IMR-90 (cell line): ENCODE data around the gene THY1. TPM values are rescaled to one million over a fixed set of nuclear protein-coding genes. Genes with fewer than 3 reads are reported as not detected.

Source experiments
- ATAC-seq: fragments of 200-7000 bp; cut with Tn5 transposase; 2 replicates; pipeline ENCODE4 v1.9.1; 2020; ENCODE audit warnings: low read depth, mild to moderate bottlenecking, moderate library complexity
- BruUV-seq: library from RNA; stranded (reverse); fragments of 400-500 nt; replicated peaks from 2 replicates; lab custom pipeline; 2021; lab: Mats Ljungman, UMichigan
- CTCF ChIA-PET: fragments of 300-600 bp; formaldehyde crosslinking; extraction: SDS; loops from one replicate; lab custom pipeline; 2021; ENCODE audit warnings: antibody characterized with exemption; lab: Yijun Ruan, JAX
- POLR2A ChIA-PET: fragments of 300-600 bp; sonication (Branson Sonifier 250); formaldehyde crosslinking; loops from one replicate; lab custom pipeline; 2022; ENCODE audit warnings: antibody characterized with exemption; ENCODE audit not compliant: unreplicated experiment; lab: Charles Lee
- DNase-seq: peaks from one replicate; pipeline ENCODE4 v3.0.0; 2013
- H2AFZ ChIP-seq: replicated peaks from 2 replicates; pipeline ENCODE3; 2013; ENCODE audit warnings: low read length, mild to moderate bottlenecking; ENCODE audit not compliant: poor library complexity
- H2AK5ac ChIP-seq: 2 replicates; pipeline ENCODE4 v1.6.1; 2013; ENCODE audit warnings: low read depth, low read length, inconsistent platforms
- H2AK9ac ChIP-seq: replicated peaks from 2 replicates; pipeline ENCODE3; 2013; ENCODE audit warnings: mild to moderate bottlenecking, low read depth, low read length, moderate library complexity; ENCODE audit not compliant: poor library complexity
- H2BK120ac ChIP-seq: 2 replicates; pipeline ENCODE4 v1.6.1; 2013; ENCODE audit warnings: low read depth, low read length, inconsistent platforms
- H2BK15ac ChIP-seq: 3 replicates; pipeline ENCODE4 v1.6.1; 2013; ENCODE audit warnings: low read depth, low read length, inconsistent platforms
- H2BK20ac ChIP-seq: 2 replicates; pipeline ENCODE4 v1.6.1; 2013; ENCODE audit warnings: low read depth, mild to moderate bottlenecking, inconsistent platforms, low read length, moderate library complexity
- H2BK5ac ChIP-seq: 2 replicates; pipeline ENCODE4 v1.6.1; 2013; ENCODE audit warnings: mild to moderate bottlenecking, low read depth, low read length, inconsistent platforms; ENCODE audit not compliant: poor library complexity, severe bottlenecking
- H3K14ac ChIP-seq: replicated peaks from 2 replicates; pipeline ENCODE4 v1.6.1; 2013; ENCODE audit warnings: low read depth, low read length, inconsistent platforms
- H3K18ac ChIP-seq: 2 replicates; pipeline ENCODE4 v1.6.1; 2013; ENCODE audit warnings: low read depth, low read length, control low read depth
- H3K23ac ChIP-seq: 2 replicates; pipeline ENCODE4 v1.6.1; 2013; ENCODE audit warnings: low read depth, low read length, inconsistent platforms
- H3K27ac ChIP-seq: 2 replicates; pipeline ENCODE4 v1.5.1; 2013; ENCODE audit warnings: mild to moderate bottlenecking, control low read depth, low read length; ENCODE audit not compliant: insufficient read depth
- H3K27me3 ChIP-seq: 2 replicates; pipeline ENCODE4 v1.6.1; 2013; ENCODE audit warnings: low read length; ENCODE audit not compliant: control insufficient read depth, insufficient read depth
- H3K36me3 ChIP-seq: 2 replicates; pipeline ENCODE4 v1.6.1; 2013; ENCODE audit warnings: low read length, mixed read lengths; ENCODE audit not compliant: control insufficient read depth, insufficient read depth
- H3K4ac ChIP-seq: 2 replicates; pipeline ENCODE4 v1.6.1; 2013; ENCODE audit warnings: low read depth, low read length, inconsistent platforms
- H3K4me1 ChIP-seq: 2 replicates; pipeline ENCODE4 v1.6.1; 2013; ENCODE audit warnings: low read length, mixed read lengths; ENCODE audit not compliant: control insufficient read depth, insufficient read depth
- H3K4me2 ChIP-seq: 2 replicates; pipeline ENCODE4 v1.6.1; 2013; ENCODE audit warnings: low read depth, mild to moderate bottlenecking, control low read depth, low read length, moderate library complexity
- H3K4me3 ChIP-seq: 2 replicates; pipeline ENCODE4 v1.5.1; 2013; ENCODE audit warnings: low read depth, mild to moderate bottlenecking, control low read depth, low read length, moderate library complexity; ENCODE audit not compliant: insufficient read depth
- H3K56ac ChIP-seq: 2 replicates; pipeline ENCODE4 v1.6.1; 2013; ENCODE audit warnings: low read length, inconsistent platforms; ENCODE audit not compliant: insufficient read depth; ENCODE audit errors: extremely low read depth
- H3K79me1 ChIP-seq, 2 experiments: 2 replicates each; pipeline ENCODE4 v1.6.1; 2013; ENCODE audit warnings: low read length in 2 of 2, inconsistent platforms in 1 of 2, low read depth in 1 of 2
- H3K9ac ChIP-seq: 2 replicates; pipeline ENCODE4 v1.6.1; 2013; ENCODE audit warnings: low read depth, low read length, control low read depth
- H3K9me1 ChIP-seq: 2 replicates; pipeline ENCODE4 v1.6.1; 2013; ENCODE audit warnings: low read length, inconsistent platforms; ENCODE audit not compliant: insufficient read depth
- H3K9me3 ChIP-seq: 2 replicates; pipeline ENCODE4 v1.6.1; 2013; ENCODE audit warnings: low read length; ENCODE audit not compliant: control insufficient read depth, insufficient read depth
- H4K20me1 ChIP-seq: 2 replicates; pipeline ENCODE4 v1.6.1; 2013; ENCODE audit warnings: low read length, inconsistent platforms; ENCODE audit not compliant: insufficient read depth
- H4K5ac ChIP-seq: 2 replicates; pipeline ENCODE4 v1.6.1; 2013; ENCODE audit warnings: mild to moderate bottlenecking, low read depth, low read length, control low read depth
- H4K8ac ChIP-seq, 2 experiments: 2 replicates each; pipeline ENCODE4 v1.6.1; 2013; ENCODE audit warnings: low read depth in 2 of 2, low read length in 2 of 2, control low read depth in 1 of 2, inconsistent platforms in 1 of 2
- H4K91ac ChIP-seq: 2 replicates; pipeline ENCODE4 v1.6.1; 2013; ENCODE audit warnings: low read depth, low read length, inconsistent platforms; ENCODE audit not compliant: insufficient read depth
- BHLHE40 ChIP-seq: fragments of 150-350 bp; IDR thresholded peaks from 2 replicates; pipeline ENCODE4 v1.6.1; 2016; ENCODE audit warnings: mild to moderate bottlenecking, low read depth, low read length
- CEBPB ChIP-seq: IDR thresholded peaks from 2 replicates; pipeline ENCODE4 v1.6.1; 2012; ENCODE audit warnings: low read depth, low read length, improper control_type of control experiment
- CHD1 ChIP-seq: IDR thresholded peaks from 2 replicates; pipeline ENCODE4 v1.6.1; 2012; ENCODE audit warnings: low read depth, low read length, improper control_type of control experiment
- CTCF ChIP-seq: conservative IDR thresholded peaks from 2 replicates; pipeline ENCODE4 v1.5.1; 2012; ENCODE audit warnings: mild to moderate bottlenecking, low read depth, low read length, improper control_type of control experiment
- ELK1 ChIP-seq: fragments of 150-350 bp; IDR thresholded peaks from 2 replicates; pipeline ENCODE4 v1.6.1; 2016; ENCODE audit warnings: low read depth, mild to moderate bottlenecking, low read length, moderate library complexity, borderline replicate concordance
- FOS ChIP-seq: fragments of 150-350 bp; IDR thresholded peaks from 2 replicates; pipeline ENCODE4 v1.6.1; 2016; ENCODE audit warnings: low read depth, low read length
- MAFK ChIP-seq: IDR thresholded peaks from 2 replicates; pipeline ENCODE4 v1.6.1; 2012; ENCODE audit warnings: low read depth, low read length, improper control_type of control experiment
- MAZ ChIP-seq: IDR thresholded peaks from 2 replicates; pipeline ENCODE4 v1.6.1; 2012; ENCODE audit warnings: low read depth, mild to moderate bottlenecking, low read length, improper control_type of control experiment, moderate library complexity, borderline replicate concordance
- MXI1 ChIP-seq: IDR thresholded peaks from 2 replicates; pipeline ENCODE4 v1.6.1; 2012; ENCODE audit warnings: low read depth, mild to moderate bottlenecking, low read length, moderate library complexity, borderline replicate concordance
- NFE2L2 ChIP-seq: fragments of 150-350 bp; IDR thresholded peaks from 2 replicates; pipeline ENCODE4 v1.6.1; 2016; ENCODE audit warnings: low read depth, mild to moderate bottlenecking, low read length
- POLR2A ChIP-seq: IDR thresholded peaks from 2 replicates; pipeline ENCODE4 v1.6.1; 2012; ENCODE audit warnings: mild to moderate bottlenecking, low read depth, low read length
- RAD21 ChIP-seq: IDR thresholded peaks from 2 replicates; pipeline ENCODE4 v1.6.1; 2012; ENCODE audit warnings: low read length, improper control_type of control experiment
- RCOR1 ChIP-seq: IDR thresholded peaks from 2 replicates; pipeline ENCODE4 v1.6.1; 2012; ENCODE audit warnings: mild to moderate bottlenecking, low read length, improper control_type of control experiment; ENCODE audit not compliant: insufficient replicate concordance
- RFX5 ChIP-seq: IDR thresholded peaks from 2 replicates; pipeline ENCODE4 v1.8.0; 2012; ENCODE audit warnings: low read depth, mild to moderate bottlenecking, low read length, moderate library complexity
- SMC3 ChIP-seq: fragments of 150-350 bp; IDR thresholded peaks from 2 replicates; pipeline ENCODE4 v1.6.1; 2016; ENCODE audit warnings: low read depth, mild to moderate bottlenecking, antibody characterized with exemption, low read length, moderate library complexity
- USF2 ChIP-seq: fragments of 150-350 bp; IDR thresholded peaks from 2 replicates; pipeline ENCODE4 v1.6.1; 2017; ENCODE audit warnings: mild to moderate bottlenecking, antibody characterized with exemption, low read length, low read depth
- WGBS, 2 experiments: methylation state at CpG; one replicate each; pipeline versions ENCODE4 v1.1.5 to v1.1.7; 2013; ENCODE audit warnings: missing lambda C conversion rate in 2 of 2; ENCODE audit not compliant: insufficient read length in 1 of 2; ENCODE audit errors: extremely low coverage in 2 of 2; 5-methylcytosine and 5-hydroxymethylcytosine counted together
- dilution Hi-C: fragments of 300-500 bp; cut with HindIII; formaldehyde crosslinking; loops from one replicate; pipeline ENCODE4 v1.14.3; 2018; ENCODE audit warnings: low sequenced_read_pairs; ENCODE audit not compliant: unreplicated experiment
- in situ Hi-C: fragments of 300-500 bp; cut with MboI; formaldehyde crosslinking; loops from 3 replicates; pipeline ENCODE4 v1.14.3; 2019; ENCODE audit warnings: low sequenced_read_pairs, inconsistent platforms, mixed read lengths
- intact Hi-C: fragments of 100-400 bp; cut with micrococcal nuclease; formaldehyde crosslinking; loops from 2 replicates; pipeline ENCODE4 v1.10.0; 2022
- polyA plus RNA-seq, 3 experiments: library from polyadenylated mRNA; depleted of rRNA; stranded (reverse); fragments of >200 nt; gene quantifications; 2 replicates each; pipeline ENCODE4 v1.2.3, GENCODE V29; 2012; ENCODE audit warnings: low replicate concordance in 1 of 3
- total RNA-seq: library from RNA; depleted of rRNA; stranded (reverse); fragments of >200 nt; gene quantifications from 2 replicates; pipeline ENCODE4 v1.2.3, GENCODE V29; 2012

The THY1 gene
- total and polyA plus RNA-seq, 2 of the 4 experiments (the other 2 are of a cell fraction) = 703 to 2,603 TPM

- ChIA-PET CTCF (interaction anchor here (0.6 to 1.1 kb wide), 3 partner anchors 20 to 72 kb away, joined by 3 to 4 read pairs (median 3); no protein-coding TSS in a partner anchor), POLR2A (no interaction called here)
- Histone ChIP-seq H2AFZ (no peak overlapping the region), H3K9me1 (no peaks in the 10 kb centered on the region), H3K9me3 (peaks cover 11% of the 10 kb centered on the region), H4K91ac (no peak overlapping the region), H3K27me3 (no peaks in the 10 kb centered on the region; the same call in none of the 2 replicates), H3K56ac (no peak overlapping the region), H4K8ac (no peak overlapping the region), H2BK120ac (no peak overlapping the region), H2BK20ac (no peak overlapping the region), H3K14ac (no peak overlapping the region), H4K20me1 (no peaks in the 10 kb centered on the region), H3K79me1 (no peaks in the 10 kb centered on the region), H3K36me3 (no peaks in the 10 kb centered on the region), H4K5ac (no peak overlapping the region), H2AK9ac (no peak overlapping the region), H2BK5ac (no peak overlapping the region), H3K4ac (no peak overlapping the region), H2AK5ac (no peak overlapping the region), H3K4me2 (no peak overlapping the region), H3K18ac (no peak overlapping the region), H2BK15ac (no peak overlapping the region), H3K9ac (no peak overlapping the region), H3K4me1 (peaks cover 5% of the 10 kb centered on the region; the same call in 1 of the 2 replicates), H3K23ac (no peak overlapping the region), H3K4me3 (no peak overlapping the region), H3K27ac (no peak overlapping the region)
- ATAC-seq (peak; percentile 56), DNase-seq (peak; percentile 29)
- dilution Hi-C loops (no loop called here), intact Hi-C loops (no loop called here), in situ Hi-C loops (loop anchor here (10.0 kb wide), 1 partner anchor 332 kb away; no protein-coding TSS in a partner anchor)
- WGBS, 2 experiments = 93% methylated on average over 2 of the region's 5 CpGs; no CpG with 5 or more reads in 1 of the 2 experiments
- BruUV-seq = no TSS peak
- no peak for TF ChIP-seq CHD1
- TF ChIP-seq SMC3 = no peak
- no peak for TF ChIP-seq FOS
- no peak for TF ChIP-seq RAD21
- TF ChIP-seq CEBPB = no peak
- TF ChIP-seq MAZ = no peak
- no peak for TF ChIP-seq USF2
- no peak for TF ChIP-seq RCOR1
- no peak for TF ChIP-seq NFE2L2
- TF ChIP-seq CTCF = no peak
- no peak for TF ChIP-seq MAFK
- no peak for TF ChIP-seq MXI1
- TF ChIP-seq BHLHE40 = no peak
- no peak for TF ChIP-seq ELK1
- no peak for TF ChIP-seq POLR2A
- TF ChIP-seq RFX5 = no peak
These were observed 20.0 kb downstream of the THY1 start for GRCh38 chr11:119403021-119403420.
